SK-N-SH (cell line): ENCODE results near the gene GTF3C1. TPM values are rescaled to one million over a fixed set of nuclear protein-coding genes. Genes with fewer than 3 reads are reported as not detected.
"Not testable (repeated sequence)": the region's sequence is repeated elsewhere in the genome, so short reads cannot be mapped to it uniquely, and the experiment has no call there.

Experiments
- CTCF ChIA-PET: fragments of 300-600, 350-600 bp; formaldehyde crosslinking; extraction: SDS; loops from one replicate; lab custom pipeline; 2021; lab: Yijun Ruan, JAX
- POLR2A ChIA-PET: fragments of 350-600 bp; sonication (Branson Sonifier 250); formaldehyde crosslinking; extraction: SDS; loops from one replicate; lab custom pipeline; 2020; ENCODE audit warnings: antibody characterized with exemption, inconsistent platforms; lab: Yijun Ruan, JAX
- DNase-seq: peaks from one replicate; pipeline ENCODE4 v3.0.0; 2012
- H2AFZ ChIP-seq: fragments of 200-600 bp; sonication (generic); 2 replicates; pipeline ENCODE4 v1.8.1; 2016; ENCODE audit warnings: antibody characterized with exemption, mild to moderate bottlenecking, low read depth
- H3F3A ChIP-seq: fragments of 200-600 bp; sonication (generic); replicated peaks from 2 replicates; pipeline ENCODE3; 2016; ENCODE audit warnings: antibody characterized with exemption, mild to moderate bottlenecking; ENCODE audit not compliant: insufficient read depth
- H3K27ac ChIP-seq, 2 experiments: fragments of 200-500 bp in 1 of 2; fragments of 200-600 bp in 1 of 2; sonication (Bioruptor generic) in 1 of 2; sonication (generic), shearing (Covaris generic) in 1 of 2; 2 replicates each; pipeline versions ENCODE4 v1.5.1 to v1.6.1; 2014 to 2016; ENCODE audit warnings: low read depth in 2 of 2, inconsistent platforms in 1 of 2, low read length in 1 of 2, mild to moderate bottlenecking in 1 of 2, mixed read lengths in 1 of 2
- H3K27me3 ChIP-seq: fragments of 200-600 bp; sonication (generic), shearing (Covaris generic); 2 replicates; pipeline ENCODE4 v1.6.1; 2016; ENCODE audit warnings: mixed run types; ENCODE audit not compliant: insufficient read depth
- H3K36me3 ChIP-seq, 2 experiments: fragments of 200-500 bp in 1 of 2; fragments of 200-600 bp in 1 of 2; sonication (Bioruptor generic) in 1 of 2; sonication (generic) in 1 of 2; replicated peaks in 1 of 2; 2 replicates each; pipeline versions ENCODE3 to v1.5.1; 2014 to 2016; ENCODE audit warnings: low read length in 1 of 2, mild to moderate bottlenecking in 1 of 2; ENCODE audit not compliant: insufficient read depth in 2 of 2, control insufficient read depth in 1 of 2
- H3K4me1 ChIP-seq, 2 experiments: fragments of 200-500 bp in 1 of 2; fragments of 200-600 bp in 1 of 2; sonication (Bioruptor generic) in 1 of 2; sonication (generic), shearing (Covaris generic) in 1 of 2; 2 replicates each; pipeline versions ENCODE4 v1.5.1 to v1.6.1; 2014 to 2016; ENCODE audit warnings: low read depth in 1 of 2, low read length in 1 of 2, mixed run types in 1 of 2; ENCODE audit not compliant: insufficient read depth in 2 of 2, control insufficient read depth in 1 of 2
- H3K4me2 ChIP-seq: fragments of 200-600 bp; sonication (generic), shearing (Covaris generic); 2 replicates; pipeline ENCODE4 v1.6.1; 2017; ENCODE audit warnings: mixed run types
- H3K4me3 ChIP-seq, 2 experiments: fragments of 200-500 bp in 1 of 2; fragments of 200-600 bp in 1 of 2; sonication (Bioruptor generic) in 1 of 2; sonication (generic), shearing (Covaris generic) in 1 of 2; 2 replicates each; pipeline versions ENCODE4 v1.5.1 to v1.8.1; 2014 to 2016; ENCODE audit warnings: low read depth in 2 of 2, inconsistent platforms in 1 of 2, low read length in 1 of 2, mild to moderate bottlenecking in 1 of 2, mixed read lengths in 1 of 2, moderate library complexity in 1 of 2
- H3K79me2 ChIP-seq: fragments of 200-600 bp; sonication (generic); 2 replicates; pipeline ENCODE4 v1.8.1; 2017; ENCODE audit warnings: mild to moderate bottlenecking; ENCODE audit not compliant: insufficient read depth
- H3K9ac ChIP-seq: fragments of 200-600 bp; sonication (generic); 2 replicates; pipeline ENCODE4 v1.6.1; 2017; ENCODE audit warnings: mixed run types
- H3K9me2 ChIP-seq: fragments of 200-600 bp; sonication (generic); 2 replicates; pipeline ENCODE4 v1.6.1; 2017; ENCODE audit warnings: mixed run types
- H3K9me3 ChIP-seq: fragments of 200-600 bp; sonication (generic); 2 replicates; pipeline ENCODE4 v1.6.1; 2017; ENCODE audit warnings: mixed run types, mild to moderate bottlenecking, moderate library complexity
- H4K20me1 ChIP-seq: fragments of 200-600 bp; sonication (generic); 2 replicates; pipeline ENCODE4 v1.6.1; 2017; ENCODE audit warnings: mild to moderate bottlenecking, mixed run types; ENCODE audit not compliant: insufficient read depth
- CHD2 ChIP-seq: fragments of 150-350 bp; IDR thresholded peaks from 2 replicates; pipeline ENCODE4 v1.6.1; 2018; ENCODE audit warnings: low read length; ENCODE audit not compliant: partially characterized antibody
- EP300 ChIP-seq, 2 experiments: IDR thresholded peaks; 2 replicates each; pipeline versions ENCODE4 v1.4.0 to v1.6.1; 2012; ENCODE audit warnings: borderline replicate concordance in 1 of 2, low read depth in 1 of 2, low read length in 1 of 2
- FOSL2 ChIP-seq: IDR thresholded peaks from 2 replicates; pipeline ENCODE4 v1.4.0; 2012; ENCODE audit warnings: low read depth, mild to moderate bottlenecking, moderate library complexity, borderline replicate concordance
- GABPA ChIP-seq: IDR thresholded peaks from 2 replicates; pipeline ENCODE4 v1.4.0; 2012; ENCODE audit warnings: low read depth, mild to moderate bottlenecking
- IRF3 ChIP-seq: fragments of 150-350 bp; IDR thresholded peaks from 2 replicates; pipeline ENCODE4 v1.6.1; 2016; ENCODE audit warnings: mild to moderate bottlenecking, low read depth, low read length
- JUND ChIP-seq: IDR thresholded peaks from 2 replicates; pipeline ENCODE4 v1.4.0; 2012
- MXI1 ChIP-seq: IDR thresholded peaks from 2 replicates; pipeline ENCODE4 v1.6.1; 2012; ENCODE audit warnings: mild to moderate bottlenecking, low read depth, low read length, improper control_type of control experiment
- NRF1 ChIP-seq: IDR thresholded peaks from 2 replicates; pipeline ENCODE4 v1.6.1; 2012; ENCODE audit warnings: low read depth, mild to moderate bottlenecking, low read length
- PBX3 ChIP-seq: IDR thresholded peaks from 2 replicates; pipeline ENCODE4; 2012
- POLR2AphosphoS5 ChIP-seq: IDR thresholded peaks from 2 replicates; pipeline ENCODE4 v1.6.1; 2012; ENCODE audit warnings: low read depth, low read length
- RCOR1 ChIP-seq: fragments of 150-350 bp; IDR thresholded peaks from 2 replicates; pipeline ENCODE4 v1.6.1; 2017; ENCODE audit warnings: antibody characterized with exemption, low read length
- REST ChIP-seq: IDR thresholded peaks from 2 replicates; pipeline ENCODE4 v1.6.1; 2012; ENCODE audit warnings: mild to moderate bottlenecking, low read depth, low read length, moderate library complexity
- RFX5 ChIP-seq: IDR thresholded peaks from 2 replicates; pipeline ENCODE4 v1.6.1; 2012; ENCODE audit warnings: mild to moderate bottlenecking, improper control_type of control experiment, low read length
- RXRA ChIP-seq: IDR thresholded peaks from 2 replicates; pipeline ENCODE4 v1.4.0; 2012; ENCODE audit warnings: low read depth, mild to moderate bottlenecking, borderline replicate concordance
- TAF1 ChIP-seq: IDR thresholded peaks from 2 replicates; pipeline ENCODE4 v1.6.1; 2012; ENCODE audit warnings: low read depth, mild to moderate bottlenecking, low read length, moderate library complexity, borderline replicate concordance
- TCF12 ChIP-seq: IDR thresholded peaks from 2 replicates; pipeline ENCODE4 v1.4.0; 2012
- TEAD4 ChIP-seq: IDR thresholded peaks from 2 replicates; pipeline ENCODE4 v1.4.0; 2012; ENCODE audit warnings: mild to moderate bottlenecking, borderline replicate concordance; ENCODE audit not compliant: insufficient read depth
- USF1 ChIP-seq: IDR thresholded peaks from 2 replicates; pipeline ENCODE4 v1.4.0; 2012; ENCODE audit warnings: low read depth, borderline replicate concordance
- ZBTB33 ChIP-seq: IDR thresholded peaks from 2 replicates; pipeline ENCODE4 v1.4.0; 2012; ENCODE audit warnings: low read depth, borderline replicate concordance
- WGBS: methylation state at CpG from one replicate; pipeline ENCODE4 v1.1.6; 2017; ENCODE audit warnings: low lambda C conversion rate; 5-methylcytosine and 5-hydroxymethylcytosine counted together
- polyA plus RNA-seq, 3 experiments: library from polyadenylated mRNA; depleted of rRNA; stranded (reverse); fragments of >200 nt; gene quantifications; 2 replicates each; pipeline ENCODE4 v1.2.3, GENCODE V29; 2012

GTF3C1 gene
- polyA plus RNA-seq, 1 of the 3 experiments (the other 2 are of a cell fraction), result 47.2 TPM

GRCh38 chr16:27436065-27436464 is 113.6 kb downstream of the GTF3C1 start:
- no peaks in the 10 kb centered on the region for H4K20me1 ChIP-seq
- CTCF ChIA-PET, result interaction anchor here (0.7 to 0.9 kb wide), 2 partner anchors 18 to 21 kb away, joined by 3 read pairs; no protein-coding TSS in a partner anchor
- no peak for TF ChIP-seq RXRA
- no peak for TF ChIP-seq ZBTB33
- TF ChIP-seq MXI1, result no peak
- TF ChIP-seq REST, result no peak
- no peak for TF ChIP-seq RFX5
- TF ChIP-seq GABPA, result no peak
- TF ChIP-seq TAF1, result no peak
- TF ChIP-seq POLR2AphosphoS5, result no peak
- TF ChIP-seq CHD2, result no peak
- no peak for TF ChIP-seq EP300 (IDR thresholded peaks at IDR 0.05; ENCODE audit: borderline replicate concordance in 1 of 2, low read depth in 1 of 2, low read length in 1 of 2)
- no peak for TF ChIP-seq PBX3
- TF ChIP-seq IRF3, result no peak
- TF ChIP-seq FOSL2, result no peak
- no peak for TF ChIP-seq RCOR1
- no peak for TF ChIP-seq TCF12
- no peak for TF ChIP-seq USF1
- no peak for TF ChIP-seq TEAD4
- no peak for TF ChIP-seq NRF1
- TF ChIP-seq JUND, result no peak
- TF ChIP-seq, all 33 proteins: peak for 0
- POLR2A ChIA-PET, result no interaction called here
- no peaks in the 10 kb centered on the region for H3K9me2 ChIP-seq
- H3K4me2 ChIP-seq, result no peak overlapping the region
- no peaks in the 10 kb centered on the region for H3K9me3 ChIP-seq
- DNase-seq, result no peak
- no peaks in the 10 kb centered on the region for H3K79me2 ChIP-seq
- H2AFZ ChIP-seq, result no peak overlapping the region
- H3K27ac ChIP-seq, result no peak overlapping the region
- 63% methylated on average over 8 of the region's 8 CpGs for WGBS
- peaks cover 9% of the 10 kb centered on the region for H3F3A ChIP-seq
- H3K4me1 ChIP-seq, result no peaks in the 10 kb centered on the region
- no peak overlapping the region for H3K9ac ChIP-seq
- H3K27me3 ChIP-seq, result no peaks in the 10 kb centered on the region
- no peaks in the 10 kb centered on the region for H3K36me3 ChIP-seq
- H3K4me3 ChIP-seq, result no peak overlapping the region

- H3F3A ChIP-seq, H2AFZ ChIP-seq, H3K9ac ChIP-seq, H3K9me3 ChIP-seq, H4K20me1 ChIP-seq, POLR2A ChIA-PET, H3K79me2 ChIP-seq, H3K27me3 ChIP-seq, H3K4me3 ChIP-seq, H3K36me3 ChIP-seq, DNase-seq, H3K27ac ChIP-seq, H3K4me2 ChIP-seq, H3K4me1 ChIP-seq, H3K9me2 ChIP-seq: not testable (repeated sequence)
- CTCF ChIA-PET, result interaction anchor here (0.9 kb wide), 1 partner anchor 22 kb away, joined by 3 read pairs; no protein-coding TSS in a partner anchor
- 78% methylated on average over 5 of the region's 5 CpGs for WGBS
Observed at GRCh38 chr16:27435146-27435545, 114.6 kb downstream of the GTF3C1 start.
